GM19463 (cell line): ENCODE data around the gene KCTD5.
"Not testable (repeated sequence)": the region's sequence is repeated elsewhere in the genome, so short reads cannot be mapped to it uniquely, and the experiment has no call there.

Experiments used
- ATAC-seq: cut with Tn5 transposase; IDR thresholded peaks from one replicate; pipeline ENCODE4 v1.9.1; 2021; ENCODE audit warnings: mild to moderate bottlenecking, moderate library complexity; ENCODE audit not compliant: unreplicated experiment

KCTD5 gene

GRCh38 chr16:2682209-2683021, at the start of gene KCTD5:
TSS of gene KCTD5 (plus strand) at chr16:2682523. CDS start at chr16:2682549, 26 bp downstream.
- peak; percentile 65 for ATAC-seq

- not testable (repeated sequence) for ATAC-seq
These were observed 43.1 kb upstream of the KCTD5 start for GRCh38 chr16:2639071-2639721.

- not testable (repeated sequence) for ATAC-seq
These were observed 42.6 kb upstream of the KCTD5 start for GRCh38 chr16:2639722-2640072.

- ATAC-seq = not testable (repeated sequence)
These were observed 39.8 kb upstream of the KCTD5 start for GRCh38 chr16:2642561-2642960.

- not testable (repeated sequence) for ATAC-seq
These were observed 37.4 kb upstream of the KCTD5 start for GRCh38 chr16:2644754-2645453.

- not testable (repeated sequence) for ATAC-seq
These were observed 31.0 kb upstream of the KCTD5 start for GRCh38 chr16:2651268-2651871.

- not testable (repeated sequence) for ATAC-seq
These were observed 28.4 kb upstream of the KCTD5 start for GRCh38 chr16:2653915-2654314.

- not testable (repeated sequence) for ATAC-seq
These were observed 27.4 kb upstream of the KCTD5 start for GRCh38 chr16:2654949-2655348.

- no peak for ATAC-seq
These were observed 25.3 kb upstream of the KCTD5 start for GRCh38 chr16:2656985-2657384.

- not testable (repeated sequence) for ATAC-seq
These were observed 24.5 kb upstream of the KCTD5 start for GRCh38 chr16:2657803-2658202.

GRCh38 chr16:2659560-2659959, 22.8 kb upstream of the KCTD5 start:
- ATAC-seq = not testable (repeated sequence)

- not testable (repeated sequence) for ATAC-seq
These were observed 22.2 kb upstream of the KCTD5 start for GRCh38 chr16:2660014-2660662.

GRCh38 chr16:2660755-2661373, 21.5 kb upstream of the KCTD5 start:
- ATAC-seq = not testable (repeated sequence)

- ATAC-seq = no peak
These were observed 18.5 kb upstream of the KCTD5 start for GRCh38 chr16:2663553-2664546.

- ATAC-seq = no peak
These were observed 17.7 kb upstream of the KCTD5 start for GRCh38 chr16:2664574-2664982.

GRCh38 chr16:2666671-2667070, 15.7 kb upstream of the KCTD5 start:
- not testable (repeated sequence) for ATAC-seq

GRCh38 chr16:2669587-2669986, 12.7 kb upstream of the KCTD5 start:
- ATAC-seq = not testable (repeated sequence)

- not testable (repeated sequence) for ATAC-seq
These were observed 12.3 kb upstream of the KCTD5 start for GRCh38 chr16:2670017-2670416.

- ATAC-seq = not testable (repeated sequence)
These were observed 11.1 kb upstream of the KCTD5 start for GRCh38 chr16:2671193-2671592.
